Activated naive CD4-positive, alpha-beta T cell treated with Interleukin-2 at 50 U/mL for 16 hours (primary cell): Measurements from ENCODE around the gene SPIC.
"Not testable (repeated sequence)": the region's sequence is repeated elsewhere in the genome, so short reads cannot be mapped to it uniquely, and the experiment has no call there.

Experiments used
- DNase-seq: peaks from one replicate; pipeline ENCODE4 v3.0.0-alpha.2; 2020

SPIC gene

GRCh38 chr12:101474711-101475386 is at the start of gene SPIC:
TSS of gene SPIC (plus strand) at chr12:101475336. CDS start at chr12:101476905, 1,569 bp downstream.
- no peak for DNase-seq

GRCh38 chr12:101430456-101430855 is 44.7 kb upstream of the SPIC start:
- DNase-seq, result no peak

- DNase-seq, result no peak
Measured at GRCh38 chr12:101436136-101436535, 39.0 kb upstream of the SPIC start.

GRCh38 chr12:101439236-101439635 is 35.9 kb upstream of the SPIC start:
- no peak for DNase-seq

- no peak for DNase-seq
Measured at GRCh38 chr12:101441461-101442224, 33.5 kb upstream of the SPIC start.

- peak; percentile 21 for DNase-seq
Measured at GRCh38 chr12:101455685-101456084, 19.5 kb upstream of the SPIC start.

- DNase-seq, result no peak
Measured at GRCh38 chr12:101459642-101460346, 15.3 kb upstream of the SPIC start.

- DNase-seq, result no peak
Measured at GRCh38 chr12:101468948-101469347, 6.2 kb upstream of the SPIC start.

- DNase-seq, result no peak
Measured at GRCh38 chr12:101470939-101471338, 4.2 kb upstream of the SPIC start.

GRCh38 chr12:101471878-101472277 is 3.3 kb upstream of the SPIC start:
- not testable (repeated sequence) for DNase-seq

- no peak for DNase-seq
Measured at GRCh38 chr12:101474248-101474647, 888 bp upstream of the SPIC start.

GRCh38 chr12:101475751-101476305 is 692 bp downstream of the SPIC start:
- no peak for DNase-seq

- no peak for DNase-seq
Measured at GRCh38 chr12:101480849-101481248, 5.7 kb downstream of the SPIC start.

GRCh38 chr12:101485021-101485420 is 9.9 kb downstream of the SPIC start:
- DNase-seq, result no peak

GRCh38 chr12:101488469-101488868 is 13.3 kb downstream of the SPIC start:
- no peak for DNase-seq

- DNase-seq, result no peak
Measured at GRCh38 chr12:101490286-101490920, 15.3 kb downstream of the SPIC start.

GRCh38 chr12:101491329-101491728 is 16.2 kb downstream of the SPIC start:
- DNase-seq, result no peak

- DNase-seq, result no peak
Measured at GRCh38 chr12:101493556-101493955, 18.4 kb downstream of the SPIC start.

GRCh38 chr12:101498252-101498651 is 23.1 kb downstream of the SPIC start:
- DNase-seq, result no peak

GRCh38 chr12:101501410-101501995 is 26.4 kb downstream of the SPIC start:
- DNase-seq, result no peak

- no peak for DNase-seq
Measured at GRCh38 chr12:101521136-101521535, 46.0 kb downstream of the SPIC start.

- DNase-seq, result no peak
Measured at GRCh38 chr12:101527682-101528081, 52.5 kb downstream of the SPIC start.
